HG02852 (cell line): ENCODE measurements around the gene GPR153.
A peak's percentile ranks its signal among the peaks of the same experiment; 100 is the strongest.

Experiments used
- ATAC-seq: cut with Tn5 transposase; IDR thresholded peaks from one replicate; pipeline ENCODE4 v1.9.1; 2021; ENCODE audit warnings: mild to moderate bottlenecking, moderate library complexity; ENCODE audit not compliant: unreplicated experiment

Gene GPR153

GRCh38 chr1:6270401-6270800 lies 9.5 kb upstream of the GPR153 start:
- no peak for ATAC-seq

GRCh38 chr1:6269720-6270400 lies 9.0 kb upstream of the GPR153 start:
- ATAC-seq: no peak

- no peak for ATAC-seq
These were observed 8.4 kb upstream of the GPR153 start for GRCh38 chr1:6269296-6269695.

GRCh38 chr1:6268415-6268814 lies 7.5 kb upstream of the GPR153 start:
- ATAC-seq: no peak

GRCh38 chr1:6267686-6268322 lies 6.9 kb upstream of the GPR153 start:
- ATAC-seq: no peak

- ATAC-seq: no peak
These were observed 5.7 kb upstream of the GPR153 start for GRCh38 chr1:6266641-6267040.

GRCh38 chr1:6265151-6265550 lies 4.3 kb upstream of the GPR153 start:
- ATAC-seq: no peak

GRCh38 chr1:6263716-6264115 lies 2.8 kb upstream of the GPR153 start:
- ATAC-seq: no peak

- no peak for ATAC-seq
These were observed 1.9 kb upstream of the GPR153 start for GRCh38 chr1:6262555-6263420.

- no peak for ATAC-seq
These were observed 707 bp upstream of the GPR153 start for GRCh38 chr1:6261615-6261995.

- peak; percentile 11 for ATAC-seq
These were observed 414 bp downstream of the GPR153 start for GRCh38 chr1:6260433-6260934.

- peak; percentile 56 for ATAC-seq
These were observed 1.2 kb downstream of the GPR153 start for GRCh38 chr1:6259491-6260362.

GRCh38 chr1:6258675-6259074 lies 2.2 kb downstream of the GPR153 start:
- ATAC-seq: no peak

- no peak for ATAC-seq
These were observed 3.3 kb downstream of the GPR153 start for GRCh38 chr1:6257541-6258069.

- ATAC-seq: no peak
These were observed 4.3 kb downstream of the GPR153 start for GRCh38 chr1:6256645-6257044.

GRCh38 chr1:6254691-6255090 lies 6.2 kb downstream of the GPR153 start:
- no peak for ATAC-seq

- ATAC-seq: no peak
These were observed 7.5 kb downstream of the GPR153 start for GRCh38 chr1:6253380-6253779.

GRCh38 chr1:6252374-6252710 lies 8.6 kb downstream of the GPR153 start:
- ATAC-seq: no peak

GRCh38 chr1:6251681-6252373 lies 9.1 kb downstream of the GPR153 start:
- ATAC-seq: no peak

- no peak for ATAC-seq
These were observed 9.7 kb downstream of the GPR153 start for GRCh38 chr1:6251233-6251632.
